Stimulated activated CD8-positive, alpha-beta memory T cell treated with anti-CD3 and anti-CD28 coated beads, Interleukin-2, amount 100 ng/mL, for 48 hours (primary cell): ENCODE measurements around the gene MAP3K1.

Source experiments
- DNase-seq, 2 donors: peaks; one replicate each; pipeline ENCODE4 v3.0.0-alpha.2; 2020; ENCODE audit warnings: low read depth in 2 of 2

MAP3K1 gene

DNA sequence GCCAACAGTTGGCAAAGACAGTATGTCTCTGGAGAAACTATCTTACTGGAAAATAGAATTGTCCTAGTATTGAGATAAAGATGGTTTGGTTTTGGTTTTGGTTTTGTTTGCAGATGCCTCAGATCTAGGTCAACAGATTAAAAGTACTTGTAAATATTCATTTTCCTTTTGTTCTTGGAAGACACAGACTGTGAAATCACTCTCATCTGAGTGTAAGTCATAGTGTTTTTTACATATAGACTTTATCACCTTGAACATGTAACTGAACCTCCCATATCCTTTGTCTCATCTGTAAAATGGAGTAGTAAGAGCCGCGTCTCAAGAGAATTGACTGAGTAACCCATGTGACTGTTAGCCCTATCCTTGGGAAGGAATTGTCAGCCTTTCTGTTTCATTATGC lies 34.3 kb downstream of the MAP3K1 start:
- no peak for DNase-seq

DNA sequence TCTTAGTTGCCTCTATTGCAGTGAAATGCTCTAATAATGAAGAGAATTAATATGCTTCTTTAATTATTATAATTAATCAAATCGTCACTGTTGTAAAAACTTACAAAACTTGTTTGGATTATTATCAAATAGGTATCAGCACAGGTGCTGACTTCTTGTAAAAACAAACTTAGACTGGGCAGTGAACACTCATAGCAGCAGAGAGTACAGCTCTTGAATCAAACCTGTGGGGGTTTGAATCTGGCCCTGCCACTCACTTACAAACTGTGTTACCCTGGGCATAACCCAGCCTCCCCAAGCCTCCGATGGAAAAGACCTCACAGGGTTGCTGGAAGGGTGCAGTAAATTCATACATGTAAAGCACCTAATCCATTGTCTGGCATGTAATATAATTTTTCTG lies 35.1 kb downstream of the MAP3K1 start:
- no peak for DNase-seq

- no peak for DNase-seq
Measured at GRCh38 chr5:56851258-56851941, 36.1 kb downstream of the MAP3K1 start.

GRCh38 chr5:56852228-56853000 lies 37.1 kb downstream of the MAP3K1 start:
- no peak for DNase-seq

- DNase-seq = no peak
Measured at GRCh38 chr5:56853698-56854097, 38.3 kb downstream of the MAP3K1 start.

- DNase-seq = no peak
Measured at GRCh38 chr5:56854920-56855319, 39.6 kb downstream of the MAP3K1 start.

DNA sequence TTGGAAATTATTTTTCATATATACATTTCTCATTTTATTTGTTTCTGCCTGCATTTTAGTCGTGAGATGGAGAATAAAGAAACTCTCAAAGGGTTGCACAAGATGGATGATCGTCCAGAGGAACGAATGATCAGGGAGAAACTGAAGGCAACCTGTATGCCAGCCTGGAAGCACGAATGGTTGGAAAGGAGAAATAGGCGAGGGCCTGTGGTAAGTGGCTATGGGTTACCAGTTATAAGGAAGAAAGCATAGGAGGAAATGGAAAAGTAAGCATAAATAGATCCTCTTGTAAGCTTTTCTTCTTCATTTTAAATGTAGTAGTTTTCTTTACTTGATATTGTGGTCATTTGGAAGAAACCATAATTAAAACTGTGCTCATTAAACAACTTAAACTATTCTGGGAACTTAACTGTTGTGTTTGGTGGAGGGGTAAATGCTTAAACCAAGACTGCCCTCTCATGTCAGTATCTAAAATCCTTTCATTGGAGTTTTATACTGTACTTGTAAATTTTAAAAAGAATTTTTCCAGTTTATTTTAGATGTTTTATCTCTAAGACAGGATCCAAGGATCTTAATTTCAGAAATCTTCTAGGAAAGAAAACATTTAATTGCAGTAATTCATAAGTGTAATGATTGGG lies 41.3 kb downstream of the MAP3K1 start:
- no peak for DNase-seq

DNA sequence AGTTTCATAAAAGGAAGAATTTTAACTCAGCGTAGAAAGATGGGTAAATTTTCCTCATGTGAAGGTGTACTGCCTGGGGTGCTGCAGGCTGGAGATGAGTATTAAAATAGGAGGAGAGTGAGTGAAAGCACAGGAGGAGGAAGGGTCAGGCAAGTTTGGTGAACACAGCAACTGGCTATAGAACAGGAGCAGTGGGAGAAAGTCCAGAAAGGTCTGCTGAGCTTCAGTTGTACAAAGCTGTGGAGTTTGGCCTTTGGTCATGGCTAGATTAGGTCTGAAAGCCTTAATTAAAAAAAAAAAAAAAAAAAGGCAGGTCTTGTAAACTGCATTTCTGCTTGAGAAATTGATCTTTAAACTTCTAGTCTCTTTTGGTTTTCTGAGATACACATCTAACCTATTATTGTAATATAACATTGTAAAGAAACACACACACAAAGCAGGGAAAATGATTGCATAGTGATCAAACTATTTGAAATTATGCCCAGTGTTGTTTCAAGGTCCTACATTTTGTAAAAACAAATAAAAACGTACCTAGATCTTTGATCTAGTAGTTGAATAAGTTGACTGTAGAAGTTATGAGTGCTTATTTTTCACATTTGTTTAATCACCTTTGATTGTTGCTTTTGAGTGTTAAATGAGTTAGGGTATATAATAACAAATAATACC lies 43.6 kb downstream of the MAP3K1 start:
- DNase-seq = no peak

DNA sequence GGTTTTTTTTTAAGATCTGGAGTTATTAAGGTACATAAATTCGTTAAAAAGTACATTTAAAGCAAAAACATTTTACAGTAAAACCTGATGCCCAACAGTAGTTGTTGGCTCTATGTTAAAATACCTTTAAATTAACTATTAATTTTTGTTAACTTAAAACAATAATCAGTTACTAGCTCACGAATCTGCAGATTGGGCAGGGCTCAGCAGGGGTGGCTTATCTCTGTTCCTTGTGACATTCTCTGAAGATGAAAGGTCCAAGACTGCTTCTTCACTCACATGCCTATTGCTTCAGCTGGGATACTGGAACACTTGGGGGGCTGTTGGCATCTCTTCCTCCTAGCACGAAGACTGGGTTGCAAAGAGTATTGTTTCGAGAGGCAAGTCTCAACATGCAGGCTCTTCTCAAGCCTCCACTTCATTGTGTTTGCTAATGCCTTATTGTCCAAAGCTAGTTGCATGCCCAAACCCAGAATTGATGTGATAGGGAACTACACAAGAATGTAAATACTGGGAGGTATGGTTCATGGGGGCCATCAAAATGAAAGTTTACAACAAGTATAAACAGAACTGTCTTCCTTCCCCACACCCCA lies 46.6 kb downstream of the MAP3K1 start:
- DNase-seq = no peak

DNA sequence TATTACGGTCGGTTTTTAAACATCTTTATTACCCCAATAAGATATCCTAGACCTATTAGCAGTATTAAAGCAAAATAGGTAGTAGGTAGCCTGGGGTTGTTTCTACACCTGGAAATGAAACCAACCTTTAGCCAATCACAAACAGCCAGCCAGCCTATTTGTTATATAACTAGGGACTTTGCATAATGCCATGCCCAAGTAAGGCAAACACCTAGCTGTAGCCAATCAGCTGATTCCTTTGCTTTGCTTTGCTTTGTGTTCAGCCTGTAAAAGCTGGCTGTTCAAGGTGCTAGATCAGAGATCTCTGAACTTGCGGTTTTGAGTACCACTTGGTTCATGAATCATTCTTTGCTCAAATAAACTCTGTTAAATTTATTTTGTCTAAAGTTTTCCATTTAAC lies 47.6 kb downstream of the MAP3K1 start:
- DNase-seq = no peak

GRCh38 chr5:56871777-56872176 lies 56.4 kb downstream of the MAP3K1 start:
- no peak for DNase-seq

DNA sequence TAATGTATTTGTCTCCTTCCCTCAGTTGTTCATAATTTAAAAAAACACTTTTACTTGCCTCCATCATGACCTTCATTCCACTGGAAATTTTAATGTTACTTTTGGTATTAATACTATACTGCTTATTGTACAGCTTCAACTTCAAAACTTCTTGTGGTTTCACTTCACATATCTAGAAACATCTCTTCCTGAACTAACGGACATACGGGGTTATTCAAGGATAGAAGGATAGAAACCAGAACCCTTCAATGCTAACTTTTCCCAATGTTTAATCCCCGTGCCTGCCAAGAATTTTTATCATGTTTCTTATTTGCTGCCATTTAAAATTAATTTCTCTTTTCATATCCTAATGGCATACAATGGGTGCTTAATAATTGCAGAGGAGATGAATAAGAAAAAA lies 57.7 kb downstream of the MAP3K1 start:
- DNase-seq = no peak

GRCh38 chr5:56876327-56876726 lies 61.0 kb downstream of the MAP3K1 start:
- DNase-seq = no peak

- no peak for DNase-seq
Measured at GRCh38 chr5:56881571-56881970, 66.2 kb downstream of the MAP3K1 start.

- DNase-seq = no peak
Measured at GRCh38 chr5:56893251-56893951, 78.1 kb downstream of the MAP3K1 start.

DNA sequence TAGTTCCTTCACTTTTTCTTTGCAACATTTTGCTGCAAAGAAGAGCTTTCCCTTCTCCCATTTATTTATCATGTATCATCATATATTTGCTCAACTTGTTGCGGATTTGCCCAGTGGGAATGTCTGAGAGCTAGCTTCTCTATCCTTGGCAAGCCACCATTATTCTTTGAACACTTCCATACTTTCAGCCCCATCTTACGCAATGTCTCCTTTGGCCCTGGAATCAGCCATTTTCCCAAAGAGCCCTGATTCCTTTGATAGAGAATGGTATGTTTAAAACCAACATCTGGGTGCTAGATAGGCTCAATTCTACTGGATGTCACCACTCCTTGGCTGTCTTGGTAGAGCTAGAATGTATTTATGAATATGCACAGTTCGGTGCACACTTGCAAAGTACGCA lies 81.4 kb downstream of the MAP3K1 start:
- DNase-seq = no peak

DNA sequence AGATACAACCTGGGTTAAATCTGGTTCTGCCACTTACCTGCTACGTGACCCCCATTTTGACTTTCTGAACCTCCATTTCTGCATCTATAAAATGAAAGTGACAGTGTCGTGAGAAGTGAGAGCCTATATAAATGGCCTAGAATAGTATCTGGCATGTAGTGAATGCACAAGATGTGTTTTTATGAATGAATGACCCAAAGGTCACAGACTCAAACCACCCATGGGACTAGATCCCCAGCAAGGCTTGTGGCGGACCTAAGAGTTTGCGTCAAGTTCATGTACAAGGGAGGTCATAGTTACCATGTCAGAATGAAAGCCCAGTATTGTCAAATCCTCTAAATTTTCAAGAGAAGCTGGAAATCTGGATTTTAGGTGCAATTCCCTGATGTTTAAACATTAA lies 82.9 kb downstream of the MAP3K1 start:
- DNase-seq = no peak

DNA sequence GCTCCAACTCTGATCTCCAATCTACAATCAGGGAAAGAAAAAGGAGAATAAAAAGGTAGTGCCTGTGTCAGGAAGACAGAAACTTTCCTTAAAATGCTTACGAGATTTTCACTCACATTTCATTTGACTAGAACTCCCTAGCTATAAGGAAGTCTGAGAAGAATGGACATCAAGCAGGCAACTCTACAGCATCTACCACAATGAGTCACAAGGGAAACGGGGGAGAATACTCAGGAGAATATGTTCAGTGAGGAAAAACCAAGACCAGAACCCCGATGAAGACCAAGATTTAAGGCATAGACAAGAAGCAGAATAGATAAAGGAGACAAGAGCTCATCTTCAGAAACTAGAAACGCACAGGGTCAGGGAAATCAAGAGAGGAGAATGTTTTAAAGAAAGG lies 85.0 kb downstream of the MAP3K1 start:
- DNase-seq = no peak

DNA sequence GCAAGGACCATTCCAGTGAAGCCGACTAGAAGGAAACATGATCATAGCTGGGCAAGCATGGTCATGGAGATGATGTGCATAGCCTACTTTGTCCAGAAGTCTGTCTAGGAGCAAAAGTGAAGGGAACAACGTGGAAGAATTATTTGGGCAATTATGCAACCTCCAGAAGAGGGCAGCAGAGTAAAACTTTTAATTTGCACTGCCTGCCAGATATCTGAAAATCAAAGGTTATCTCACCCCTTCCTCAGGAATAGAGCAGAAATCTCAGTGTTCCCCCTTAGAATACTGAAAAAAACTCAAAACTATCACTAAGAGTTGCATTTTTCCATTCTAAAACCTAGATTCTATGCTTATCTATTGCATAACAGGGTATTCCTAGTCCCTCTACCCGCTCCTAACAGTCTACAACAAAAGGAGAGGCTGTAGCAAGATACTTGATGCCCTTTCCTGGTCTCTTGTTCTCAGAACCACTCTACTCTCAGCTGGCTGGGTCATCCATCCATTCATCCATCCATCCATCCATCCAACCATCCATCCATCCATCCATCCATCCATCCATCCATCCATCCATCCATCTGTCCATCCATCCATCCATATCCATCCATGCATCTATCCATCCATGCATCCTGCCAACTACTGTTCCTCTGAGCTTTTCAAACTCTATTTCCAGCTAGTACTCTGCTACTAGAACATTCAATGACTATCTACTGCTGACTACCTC lies 85.7 kb downstream of the MAP3K1 start:
- no peak for DNase-seq

DNA sequence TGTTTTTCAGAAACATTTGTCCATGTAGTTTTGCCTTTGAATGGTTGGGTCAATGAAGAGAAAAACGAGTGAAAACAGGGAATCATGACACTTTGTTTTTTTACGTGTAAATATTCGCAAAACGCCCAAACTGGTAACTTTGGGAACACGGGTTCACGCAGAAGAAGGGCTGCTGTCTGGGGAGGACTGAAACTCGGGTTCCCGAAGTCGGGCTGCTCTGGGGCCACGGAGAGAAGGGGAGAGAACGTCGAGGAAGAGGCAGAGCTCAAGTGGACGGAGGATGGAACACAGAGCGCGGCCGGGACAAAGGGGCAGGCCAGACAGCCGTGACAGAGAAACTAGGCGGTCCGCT lies 93.6 kb downstream of the MAP3K1 start:
- no peak for DNase-seq
